Measurements from ENCODE around the gene TOMM7.
A peak's percentile ranks its signal among the peaks of the same experiment; 100 is the strongest.

Gene TOMM7

GRCh38 chr7:22822486-22823141 is at the start of gene TOMM7:
TOMM7 (minus strand) TSS chr7:22822849; CDS start chr7:22822779, 70 bp downstream.
- peak; percentile 90 for DNase-seq

- DNase-seq = no peak
These were observed 49.6 kb upstream of the TOMM7 start for GRCh38 chr7:22872096-22872807.

- no peak for DNase-seq
These were observed 49.0 kb upstream of the TOMM7 start for GRCh38 chr7:22871661-22872060.

DNA sequence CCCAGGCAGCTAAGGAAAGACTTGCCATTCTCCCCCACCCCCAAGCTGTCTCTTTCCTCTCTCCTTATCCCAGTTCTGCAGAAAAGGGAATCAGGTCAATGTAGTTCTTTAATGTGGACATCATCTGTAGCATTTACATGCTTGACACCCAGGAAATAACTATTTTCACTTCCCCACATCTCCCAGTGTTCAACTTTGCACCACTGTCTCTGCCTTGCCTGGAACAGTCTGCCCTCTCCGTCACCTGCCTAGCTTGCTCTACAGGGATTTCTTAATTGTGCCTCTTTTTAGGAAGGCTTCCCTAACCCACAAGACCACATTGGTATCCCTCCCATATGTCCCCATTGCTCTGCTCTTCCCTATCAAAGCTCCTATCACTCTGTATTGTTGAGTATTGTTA is 45.9 kb upstream of the TOMM7 start:
- no peak for DNase-seq

GRCh38 chr7:22867589-22867988 is 44.9 kb upstream of the TOMM7 start:
- DNase-seq = no peak

- DNase-seq = no peak
These were observed 44.4 kb upstream of the TOMM7 start for GRCh38 chr7:22867003-22867402.

DNA sequence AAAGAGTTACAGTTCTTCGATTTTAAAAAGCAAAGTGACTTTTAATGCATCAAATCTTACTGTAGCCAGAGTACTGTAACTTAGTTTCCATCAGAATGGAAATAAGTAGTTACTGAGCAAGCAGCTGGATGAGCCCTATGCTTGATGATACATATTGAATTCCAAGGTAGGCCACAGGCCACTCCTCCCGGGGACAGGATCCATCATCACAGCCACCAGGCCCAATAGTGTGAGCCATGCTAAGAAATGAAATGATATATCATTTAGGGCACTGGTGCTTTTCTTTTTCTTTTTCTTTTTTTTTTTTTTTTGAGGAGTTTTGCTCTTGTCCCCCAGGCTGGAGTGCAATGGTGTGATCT is 42.9 kb upstream of the TOMM7 start:
- DNase-seq = no peak

DNA sequence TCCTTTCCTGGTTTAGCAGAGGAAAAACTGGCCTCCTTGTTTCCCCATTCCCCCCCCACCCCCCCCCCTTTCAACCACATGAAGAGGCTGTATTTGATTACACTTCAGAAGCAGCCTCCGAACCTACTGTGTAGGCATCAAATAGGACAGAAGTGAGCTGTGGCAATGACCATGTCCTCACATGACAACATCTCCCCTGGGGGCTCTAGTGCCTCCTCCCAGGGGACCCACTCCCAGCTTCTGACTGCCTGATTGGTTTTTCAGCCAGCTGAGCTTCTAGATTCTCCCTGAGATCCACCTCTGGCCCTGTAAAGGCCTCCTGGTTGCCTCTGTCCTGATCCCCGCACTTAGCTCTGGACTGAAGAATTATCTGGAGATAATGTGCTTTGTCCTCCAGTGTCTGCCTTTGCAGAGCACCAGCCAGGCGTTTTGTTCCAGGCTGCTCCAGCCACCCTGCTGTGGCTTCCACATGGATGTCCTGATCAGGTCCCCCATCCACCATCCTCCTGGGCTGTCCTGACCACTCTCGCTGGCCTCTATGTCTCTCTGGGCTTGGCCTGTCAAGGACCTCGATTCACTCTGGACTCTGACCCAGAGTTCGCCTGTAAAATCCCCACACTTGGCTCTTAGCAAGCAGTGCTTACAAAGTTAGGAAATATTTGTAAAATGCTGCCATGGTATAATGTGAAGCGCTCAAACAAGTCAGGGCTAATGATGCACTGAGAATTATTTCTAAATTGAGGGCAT is 42.4 kb upstream of the TOMM7 start:
- DNase-seq = no peak

GRCh38 chr7:22864301-22864700 is 41.7 kb upstream of the TOMM7 start:
- DNase-seq = no peak

DNA sequence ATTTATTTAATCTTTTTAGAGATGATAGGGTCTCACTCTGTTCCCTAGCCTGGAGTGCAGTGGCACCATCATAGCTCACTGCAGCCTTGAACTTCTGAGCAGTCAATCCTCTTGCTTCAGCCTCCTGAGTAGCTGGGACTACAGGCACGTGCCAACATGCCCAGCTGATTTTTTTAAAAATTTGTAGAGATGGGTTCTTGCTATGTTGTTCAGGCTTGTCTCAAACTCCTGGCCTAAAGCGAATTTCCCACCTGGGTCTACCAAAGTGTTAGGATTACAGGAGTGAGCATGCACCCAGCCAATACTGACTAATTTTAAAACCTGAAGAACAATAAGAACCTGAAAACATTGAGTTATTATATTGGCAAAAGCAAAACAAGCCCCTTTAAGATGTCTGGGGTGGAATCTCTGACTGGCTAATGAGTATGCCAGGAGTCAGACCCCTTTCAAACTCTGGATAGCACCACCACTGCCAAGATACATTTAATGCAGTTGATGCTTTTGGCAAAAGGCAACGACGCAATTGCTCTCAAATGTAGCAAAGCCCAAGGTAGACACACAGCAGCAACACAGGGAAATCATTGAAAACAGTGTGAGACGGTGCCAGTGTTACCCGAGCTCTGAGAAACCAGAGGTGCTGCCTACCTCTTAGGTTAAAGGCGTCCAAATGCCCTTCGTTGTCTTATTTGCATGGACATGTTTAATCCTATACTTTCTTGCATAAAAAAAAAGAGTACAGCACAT is 40.7 kb upstream of the TOMM7 start:
- no peak for DNase-seq

- no peak for DNase-seq
These were observed 38.9 kb upstream of the TOMM7 start for GRCh38 chr7:22861576-22861975.

DNA sequence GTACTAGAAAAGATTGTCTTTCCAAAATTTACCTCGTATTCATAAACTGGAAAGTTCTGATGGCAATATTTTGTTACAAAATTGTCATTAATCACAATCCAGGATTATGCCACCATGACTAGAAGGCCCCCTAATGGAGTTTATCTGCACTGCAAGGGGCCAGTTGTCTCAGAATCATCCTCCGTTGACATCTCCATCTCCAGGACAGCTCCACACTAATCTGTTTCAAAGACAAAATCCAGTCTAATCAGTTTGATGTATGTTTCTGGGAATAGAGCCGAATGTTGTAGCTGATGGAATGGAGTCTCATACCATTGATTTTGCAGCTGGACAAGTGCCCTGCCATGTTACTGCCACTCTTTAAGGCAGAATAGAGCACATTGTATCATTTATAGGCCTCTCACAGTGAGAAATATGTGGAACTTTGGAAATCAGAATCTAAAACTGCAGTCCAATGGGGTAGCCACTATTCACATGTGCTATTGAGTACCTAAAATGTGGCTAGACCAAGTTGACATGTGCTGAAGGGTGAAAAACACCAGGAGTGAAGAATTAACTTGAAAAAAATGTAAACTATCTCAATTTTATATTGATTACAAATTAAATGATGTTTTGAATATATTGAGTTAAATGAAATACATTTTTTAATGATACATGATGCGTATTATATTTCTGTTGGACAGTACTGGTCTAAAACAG is 38.3 kb upstream of the TOMM7 start:
- DNase-seq = peak; percentile 43

DNA sequence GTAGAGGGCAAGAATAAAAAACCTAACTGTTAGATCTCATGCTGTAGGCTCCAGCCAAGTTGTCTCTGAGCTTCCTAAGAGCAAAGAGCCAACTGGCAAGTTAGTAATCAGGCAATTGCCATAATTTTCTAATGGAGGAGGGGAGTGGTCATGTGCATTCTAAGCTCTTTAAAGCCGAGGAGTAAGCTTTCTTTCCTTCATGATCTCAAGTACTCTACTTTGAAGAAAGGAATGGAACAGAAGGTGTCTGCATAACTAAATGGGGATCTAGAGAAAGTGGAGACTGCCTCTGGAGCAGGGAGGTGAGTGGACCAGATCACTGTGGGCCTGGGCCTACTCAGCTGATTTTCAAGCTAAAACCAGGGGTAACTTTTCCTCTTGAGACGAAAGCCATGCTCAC is 37.7 kb upstream of the TOMM7 start:
- no peak for DNase-seq

DNA sequence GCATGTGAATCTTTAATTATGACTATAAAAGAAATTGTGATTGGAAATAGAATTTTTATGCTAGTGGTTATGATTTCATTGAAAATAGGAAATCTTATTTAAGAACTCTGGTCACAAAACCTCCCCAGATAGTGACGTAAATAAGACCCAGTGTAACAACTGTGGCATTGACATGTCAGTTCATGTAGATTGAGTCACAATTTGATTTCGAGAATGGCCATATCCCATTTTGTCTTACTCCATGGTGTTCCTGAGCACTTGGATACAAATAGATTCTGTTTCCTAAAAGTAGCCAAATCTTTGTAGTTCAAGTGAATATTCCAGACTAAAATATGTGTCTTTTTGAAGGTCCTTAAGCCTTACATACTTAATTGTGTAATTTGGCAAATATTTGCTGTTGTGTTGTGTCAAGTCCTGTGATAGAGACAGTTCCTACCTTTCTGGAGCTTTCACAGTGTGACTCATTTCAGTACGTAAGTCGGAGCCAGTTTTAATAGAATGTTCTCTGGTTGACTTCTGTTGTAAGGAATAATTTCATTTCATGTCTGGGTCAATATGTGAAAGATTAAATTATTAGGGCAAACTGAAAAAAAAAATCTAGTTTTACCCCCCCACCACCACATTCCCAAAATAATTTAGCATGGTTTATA is 37.1 kb upstream of the TOMM7 start:
- DNase-seq = no peak

- no peak for DNase-seq
These were observed 36.3 kb upstream of the TOMM7 start for GRCh38 chr7:22858640-22859561.

DNA sequence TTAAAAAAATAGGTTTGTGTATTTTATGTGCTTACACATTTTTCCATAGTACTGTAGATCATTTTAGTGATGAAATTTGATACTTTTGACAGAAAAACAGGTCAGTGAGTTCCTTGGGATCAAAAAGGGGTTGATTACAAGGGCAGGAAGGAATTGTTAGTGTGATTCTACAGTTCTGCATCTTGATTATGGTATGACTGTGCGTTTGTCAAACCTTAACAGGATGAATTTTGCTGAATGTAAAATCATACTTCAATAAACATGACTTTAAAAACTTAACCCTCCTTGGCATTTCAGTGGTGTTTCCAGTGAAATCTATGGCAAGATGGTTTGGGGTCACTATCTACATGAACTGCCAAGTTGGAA is 35.6 kb upstream of the TOMM7 start:
- DNase-seq = no peak

DNA sequence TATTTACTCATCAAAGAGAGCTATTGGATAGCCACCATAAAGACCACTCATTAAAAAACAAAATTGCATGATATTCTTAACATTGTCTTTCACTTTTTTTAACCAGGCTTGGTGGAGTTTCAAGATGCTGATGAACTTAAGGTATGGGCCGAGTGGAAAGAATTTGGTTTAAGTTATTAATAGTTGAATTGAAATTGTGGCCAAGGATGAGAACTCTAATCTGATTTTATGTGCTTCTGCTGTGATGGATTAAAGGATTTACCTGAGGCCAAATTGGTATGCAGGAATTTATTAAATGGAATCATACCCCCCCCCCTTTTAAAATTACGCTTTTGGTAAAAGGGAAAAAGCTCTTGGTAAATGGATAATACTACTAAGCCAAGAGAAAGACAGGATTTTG is 33.8 kb upstream of the TOMM7 start:
- no peak for DNase-seq

GRCh38 chr7:22855049-22855392 is 32.4 kb upstream of the TOMM7 start:
- DNase-seq = no peak

DNA sequence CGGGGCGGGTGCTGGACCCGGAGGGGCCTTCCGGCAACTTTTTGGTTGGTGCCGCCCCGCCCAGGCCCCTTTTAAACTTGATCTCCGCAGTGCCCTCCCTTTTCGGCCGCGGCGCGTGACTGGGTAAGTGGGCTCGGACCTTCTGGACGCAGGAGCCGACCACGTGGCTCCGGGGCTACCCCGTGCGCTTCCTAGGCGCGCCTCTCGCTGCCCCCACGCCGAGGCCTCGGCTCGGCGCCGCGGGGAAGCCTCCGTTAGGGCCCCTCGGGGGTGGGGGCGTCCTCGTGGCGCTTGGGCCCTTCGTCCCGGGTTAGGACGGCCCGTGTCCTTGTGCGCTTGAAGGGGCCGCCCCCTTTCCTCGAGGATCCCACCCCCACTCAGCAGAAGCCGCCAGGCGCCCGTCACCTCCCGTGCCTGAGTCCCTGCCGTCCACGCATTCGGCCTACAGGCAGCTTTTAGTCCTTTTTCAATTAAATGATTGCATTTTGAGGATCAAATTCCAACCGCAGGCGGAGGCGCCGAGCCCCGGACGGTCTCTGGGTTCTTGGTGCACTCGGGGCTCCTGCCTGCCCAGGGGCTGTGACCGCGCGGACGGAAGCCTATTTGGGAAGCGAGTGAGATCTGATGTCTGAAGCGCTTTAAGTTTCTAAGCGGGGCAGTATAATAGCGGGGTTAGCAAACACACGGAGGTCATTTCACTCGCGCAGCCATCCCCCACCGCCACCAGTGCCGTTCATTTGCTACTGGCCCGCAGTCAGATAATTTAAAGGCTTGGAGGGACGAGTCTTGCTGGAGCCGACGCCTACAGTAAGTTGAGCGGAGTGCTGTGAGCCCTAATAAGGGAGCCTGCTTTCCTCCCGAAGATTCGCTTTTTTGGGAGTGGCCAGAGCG is 31.8 kb upstream of the TOMM7 start:
- peak; percentile 90 for DNase-seq

GRCh38 chr7:22853674-22854157 is 31.1 kb upstream of the TOMM7 start:
- peak; percentile 74 for DNase-seq

Data from stimulated activated CD4-positive, alpha-beta T cell treated with anti-CD3 and anti-CD28 coated beads, Interleukin-15, amount 100 ng/mL, for 24 hours (primary cell).